ENCODE results near the gene DDB1.

Gene DDB1

DNA sequence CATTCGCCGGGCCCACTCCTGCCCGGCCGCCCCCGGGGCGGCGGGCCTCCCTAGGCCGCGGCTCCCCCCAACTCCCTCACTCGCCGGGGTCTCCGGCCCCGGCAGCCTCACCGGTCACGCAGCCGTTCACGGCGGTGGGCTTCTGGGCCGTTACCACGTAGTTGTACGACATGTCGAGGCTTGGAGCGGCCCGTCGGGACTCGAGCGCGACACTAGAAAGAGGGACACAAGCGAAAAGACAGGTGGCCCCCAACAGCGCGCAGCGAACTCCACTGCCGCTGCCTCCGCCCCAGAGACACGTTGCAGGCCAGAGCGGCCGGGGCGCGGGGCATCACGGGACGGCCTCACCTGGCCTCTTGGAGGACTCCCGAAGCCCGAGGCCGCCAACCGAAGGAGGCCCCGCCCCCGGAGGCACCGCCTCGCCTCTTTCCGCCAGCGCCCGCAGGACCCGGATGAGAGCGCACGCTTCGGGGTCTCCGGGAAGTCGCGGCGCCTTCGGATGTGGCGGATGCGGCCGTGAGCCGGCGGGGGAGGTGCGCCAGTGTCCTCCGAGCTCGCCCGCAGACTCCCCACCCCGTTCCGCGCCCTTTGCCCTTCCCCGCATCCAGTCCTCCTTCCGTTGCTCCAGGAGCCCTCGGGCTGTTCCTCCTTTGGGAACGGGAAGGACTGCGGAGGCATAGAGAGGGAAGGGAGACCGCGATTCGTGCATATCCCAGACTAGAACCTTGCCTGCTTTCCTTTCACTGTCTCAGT, at the start of gene DDB1, which contains the start of gene TKFC:
TSS of gene DDB1 (minus strand) at position 309 of the 753 bp plus-strand sequence. CDS start at position 172, 137 bp downstream.
TSS of gene TKFC (plus strand) at position 432 of the 753 bp plus-strand sequence. CDS start 1,501 bp downstream, outside the sequence.
- peak; percentile 98 for DNase-seq

DNA sequence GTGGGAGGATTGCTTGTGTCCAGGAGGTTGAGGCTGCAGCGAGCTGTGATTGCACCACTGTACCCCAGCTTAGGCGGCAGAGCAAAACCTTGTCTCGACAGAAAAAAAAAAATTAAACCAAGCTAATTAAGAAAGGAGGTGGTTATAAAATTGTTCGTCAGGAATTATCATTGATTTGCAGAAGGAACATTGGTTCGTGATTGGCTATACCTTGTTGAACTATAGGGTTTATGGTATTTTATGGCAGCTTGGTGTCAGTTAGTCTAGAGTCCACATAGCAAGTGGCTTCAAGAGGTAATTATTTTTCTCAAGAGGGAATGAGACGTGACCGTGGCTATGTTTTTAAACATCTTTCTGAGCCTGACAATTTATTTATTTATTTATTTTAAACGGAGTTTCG, 48.0 kb upstream of the DDB1 start:
- no peak for DNase-seq

DNA sequence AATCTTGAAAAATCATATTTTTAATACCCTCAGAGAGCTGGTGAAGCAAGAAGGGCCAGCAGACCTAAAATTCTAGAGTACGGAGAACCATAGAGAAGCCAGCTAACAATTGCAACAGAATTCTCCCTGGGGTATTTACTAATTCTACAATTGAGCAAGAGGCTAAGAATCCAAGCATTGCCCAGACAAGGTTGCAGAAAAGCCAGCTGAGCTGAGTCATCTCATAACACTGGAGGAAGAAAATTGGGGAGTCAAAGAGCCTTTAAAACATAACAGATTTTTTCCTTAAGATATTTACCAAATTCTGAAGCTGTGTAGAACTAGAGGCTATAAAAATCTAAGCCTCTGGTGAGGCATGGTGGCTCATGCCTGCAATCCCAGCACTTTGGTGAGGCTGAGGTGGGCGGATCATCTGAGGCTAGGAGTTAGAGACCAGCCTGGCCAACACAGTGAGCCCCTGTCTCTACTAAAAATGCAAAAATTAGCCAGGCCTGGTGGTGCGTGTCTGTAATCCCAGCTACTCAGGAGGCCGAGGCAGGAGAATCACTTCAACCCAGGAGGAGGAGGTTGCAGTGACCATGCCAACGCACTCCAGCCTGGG, 45.9 kb upstream of the DDB1 start:
- DNase-seq, result no peak

DNA sequence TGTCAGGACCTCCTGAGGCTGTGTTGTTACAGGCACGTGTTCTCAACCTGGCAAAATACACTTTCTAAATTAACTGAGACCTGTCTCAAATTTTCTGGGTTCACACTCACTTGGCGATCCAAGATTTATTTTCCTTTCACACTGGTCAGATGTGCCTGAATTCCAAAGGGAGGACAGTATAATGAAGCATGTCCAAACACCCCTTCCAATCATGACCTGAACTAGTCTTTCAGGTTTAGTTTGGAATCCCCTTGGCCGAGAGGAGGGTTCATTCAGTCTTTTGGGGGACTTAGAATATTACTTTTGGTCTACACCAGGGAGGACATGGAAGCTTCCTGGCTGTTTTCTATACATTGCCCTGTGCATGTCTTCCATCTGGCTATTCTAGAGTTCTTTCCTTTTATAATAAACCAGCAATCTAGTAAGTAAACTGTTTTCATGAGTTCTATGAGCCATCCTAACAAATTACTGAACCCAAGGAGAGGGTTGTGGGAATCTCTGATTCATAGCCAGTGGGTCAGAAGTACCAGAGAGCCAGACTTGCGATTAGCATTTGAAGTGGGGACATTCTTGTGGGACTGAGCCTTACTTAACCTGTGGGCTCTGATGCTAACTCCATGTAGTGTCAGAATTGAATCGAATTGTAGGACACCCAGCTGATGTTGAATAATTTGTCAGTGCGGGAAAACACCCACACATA, 44.7 kb upstream of the DDB1 start:
- no peak for DNase-seq

DNA sequence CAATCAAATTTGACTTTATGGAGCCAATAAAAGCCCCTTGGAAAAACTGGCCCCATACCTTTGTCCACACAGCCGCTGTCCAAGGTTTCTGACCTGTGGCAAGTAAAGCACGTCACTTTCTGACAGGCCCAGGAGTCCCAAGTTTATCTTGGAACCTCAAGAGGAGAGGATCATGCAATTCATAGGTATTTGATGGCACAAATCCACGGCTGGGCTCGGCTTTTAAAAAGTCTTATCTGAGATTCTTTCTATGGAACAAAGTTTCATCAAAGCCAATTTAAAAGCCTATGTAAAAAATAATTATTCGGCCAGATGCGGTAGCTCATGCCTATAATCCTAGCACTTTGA, 42.8 kb upstream of the DDB1 start:
- DNase-seq, result no peak

DNA sequence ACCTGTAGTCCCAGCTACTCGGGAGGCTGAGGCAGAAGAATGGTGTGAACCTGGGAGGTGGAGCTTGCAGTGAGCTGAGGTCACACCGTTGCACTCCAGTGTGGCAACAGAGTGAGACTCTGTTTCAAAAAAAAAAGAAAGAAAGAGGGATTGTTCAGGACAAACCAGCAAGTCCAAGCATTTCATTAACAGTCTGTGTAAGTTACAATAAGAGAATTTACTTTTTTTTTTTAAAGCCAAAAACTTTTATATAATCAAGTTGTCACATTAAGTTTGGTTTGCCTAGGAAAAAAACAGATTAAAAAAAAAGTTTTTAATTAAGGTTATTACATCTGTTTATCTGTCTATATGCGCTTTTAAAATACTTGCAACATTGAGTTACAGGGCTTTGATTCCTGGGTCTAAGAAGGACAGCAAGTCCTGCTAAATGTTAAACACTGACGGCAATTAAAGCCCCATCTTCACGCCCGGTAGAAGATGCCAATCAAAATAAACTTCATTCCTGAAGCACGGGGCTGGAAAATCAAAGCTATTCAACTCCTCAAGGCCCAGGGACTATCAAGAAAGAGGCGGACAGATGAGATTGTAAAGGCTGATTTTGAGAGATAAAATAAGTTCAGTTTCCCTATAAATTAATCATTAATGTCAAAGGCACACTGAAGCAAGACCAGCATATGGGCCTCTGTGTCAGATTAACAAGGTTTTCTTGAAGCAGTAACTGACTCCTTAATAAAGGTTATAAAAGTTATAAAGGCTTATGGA, 39.9 kb upstream of the DDB1 start:
- DNase-seq, result no peak

DNA sequence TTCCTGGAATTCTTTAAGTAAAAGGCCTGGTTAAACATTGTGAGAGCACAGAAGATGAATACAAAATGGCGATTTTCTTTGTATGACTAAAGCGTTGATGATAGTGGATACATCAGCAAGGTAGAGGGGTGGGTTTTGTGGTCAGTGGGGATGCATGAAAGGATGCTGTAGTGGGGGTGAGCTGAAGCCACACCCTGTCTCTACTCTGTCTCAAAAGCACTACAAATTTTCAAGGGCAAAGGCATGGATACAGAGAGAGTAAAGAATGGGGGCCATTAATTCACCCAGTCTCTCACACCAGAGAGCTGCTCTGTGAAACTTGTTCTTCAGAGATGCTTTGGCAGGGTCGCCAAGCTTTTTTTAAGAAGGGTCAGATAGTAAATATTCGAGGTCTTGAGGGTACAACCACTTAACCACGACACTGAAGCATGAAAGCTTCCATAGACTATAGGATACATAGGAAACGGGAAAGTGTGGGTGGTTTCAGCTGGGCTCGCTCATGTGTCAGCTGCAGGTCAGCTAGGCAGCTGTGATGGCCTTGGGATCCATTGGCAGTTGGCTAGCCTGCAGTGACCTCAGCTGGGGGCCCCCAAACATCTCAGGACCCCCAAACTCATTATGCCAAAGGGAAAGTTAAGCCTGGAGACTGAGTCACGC, 37.6 kb upstream of the DDB1 start:
- DNase-seq, result no peak

DNA sequence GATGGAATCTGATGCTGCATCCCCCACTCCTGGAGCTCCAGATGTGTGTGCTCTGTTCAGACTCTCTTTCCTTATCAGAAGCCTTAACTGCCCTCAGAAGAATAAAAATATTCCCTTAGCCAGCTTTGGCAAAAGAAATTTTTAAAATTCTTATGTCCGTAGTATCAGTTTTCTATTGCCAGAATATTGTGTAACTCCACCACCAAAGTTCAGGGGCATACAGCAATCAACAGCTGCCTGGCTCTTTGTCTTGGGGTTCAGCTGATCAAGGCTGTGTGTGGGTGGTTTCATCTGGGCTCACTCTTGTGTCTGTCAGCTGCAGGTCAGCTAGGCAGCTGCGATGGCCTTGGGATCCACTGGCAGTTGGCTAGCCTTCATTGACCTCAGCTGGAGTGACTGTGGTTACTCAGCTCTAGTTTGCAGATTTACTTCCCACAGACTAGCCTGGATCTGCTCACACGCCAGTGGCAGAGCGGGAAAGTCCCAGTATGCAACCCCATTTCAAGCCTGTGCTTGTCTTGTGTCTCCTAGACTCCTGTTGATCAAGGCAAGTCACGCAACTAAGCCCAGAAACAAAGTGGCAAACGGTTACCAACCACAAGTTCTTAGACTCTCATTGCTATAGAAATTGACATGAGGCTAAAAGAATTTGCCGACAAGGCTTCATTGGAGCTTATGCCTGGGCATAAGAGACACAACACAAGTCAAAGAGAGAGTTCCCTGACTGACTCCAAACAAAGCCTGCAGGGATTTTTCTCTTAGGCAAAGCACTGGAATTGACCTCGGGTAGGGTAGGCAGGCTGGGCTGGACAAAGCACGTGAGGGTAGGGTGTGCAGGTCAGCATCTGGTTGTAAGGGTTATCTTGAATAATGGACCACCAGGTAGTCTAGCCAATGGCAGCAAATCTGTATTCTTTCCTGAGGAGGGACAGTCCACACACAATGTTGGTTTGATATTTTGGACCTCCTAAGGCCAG, 36.8 kb upstream of the DDB1 start:
- no peak for DNase-seq

DNA sequence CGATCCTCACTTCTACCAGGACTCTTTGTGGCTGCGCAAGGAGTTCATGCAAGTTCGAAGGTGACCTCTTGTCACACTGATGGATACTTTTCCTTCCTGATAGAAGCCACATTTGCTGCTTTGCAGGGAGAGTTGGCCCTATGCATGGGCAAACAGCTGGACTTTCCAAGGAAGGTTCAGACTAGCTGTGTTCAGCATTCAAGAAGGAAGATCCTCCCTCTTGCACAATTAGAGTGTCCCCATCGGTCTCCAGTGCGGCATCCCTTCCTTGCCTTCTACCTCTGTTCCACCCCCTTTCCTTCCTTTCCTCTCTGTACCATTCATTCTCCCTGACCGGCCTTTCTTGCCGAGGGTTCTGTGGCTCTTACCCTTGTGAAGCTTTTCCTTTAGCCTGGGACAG, 35.7 kb upstream of the DDB1 start:
- no peak for DNase-seq

DNA sequence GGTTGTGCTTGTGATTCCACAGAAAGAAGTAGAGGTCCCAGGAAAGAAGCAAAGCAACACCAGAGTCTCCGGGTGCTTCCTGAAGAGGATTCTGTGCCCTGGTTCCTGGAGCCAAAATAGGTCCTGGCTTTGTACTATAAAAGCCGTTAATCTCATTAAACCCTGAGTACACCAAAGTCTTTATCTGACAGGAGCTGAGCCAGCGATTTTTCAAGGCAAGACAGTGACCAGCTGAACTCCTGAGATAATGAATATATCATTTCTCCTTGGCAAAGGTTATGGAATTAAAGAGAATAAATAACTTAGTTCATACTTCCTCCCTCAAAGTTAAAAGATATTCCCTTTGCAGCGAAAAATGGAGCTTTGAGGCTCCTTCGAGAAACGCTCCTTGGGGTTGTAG, 34.5 kb upstream of the DDB1 start:
- no peak for DNase-seq

DNA sequence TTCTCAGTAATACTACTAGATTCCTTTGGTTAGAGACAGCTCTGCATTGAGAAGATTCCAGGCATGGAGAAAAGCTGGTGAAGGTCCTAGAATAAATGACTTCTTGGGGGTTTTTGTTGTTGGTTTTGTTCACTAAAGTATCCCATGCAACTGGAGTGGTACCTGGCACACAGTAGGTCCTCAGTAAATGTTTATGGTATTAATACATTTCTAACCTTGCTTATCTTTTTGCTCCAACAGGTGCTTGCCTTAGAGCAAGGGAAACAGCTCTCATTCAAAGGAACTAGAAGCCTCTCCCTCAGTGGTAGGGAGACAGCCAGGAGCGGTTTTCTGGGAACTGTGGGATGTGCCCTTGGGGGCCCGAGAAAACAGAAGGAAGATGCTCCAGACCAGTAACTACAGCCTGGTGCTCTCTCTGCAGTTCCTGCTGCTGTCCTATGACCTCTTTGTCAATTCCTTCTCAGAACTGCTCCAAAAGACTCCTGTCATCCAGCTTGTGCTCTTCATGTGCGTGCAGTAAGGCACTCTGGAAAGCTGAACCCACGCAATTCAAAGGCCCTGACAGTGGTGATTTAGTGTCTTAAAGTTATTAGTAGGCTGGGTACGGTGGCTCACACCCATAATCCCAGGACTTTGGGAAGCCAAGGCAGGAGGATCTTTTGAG, 31.2 kb upstream of the DDB1 start:
- no peak for DNase-seq

DNA sequence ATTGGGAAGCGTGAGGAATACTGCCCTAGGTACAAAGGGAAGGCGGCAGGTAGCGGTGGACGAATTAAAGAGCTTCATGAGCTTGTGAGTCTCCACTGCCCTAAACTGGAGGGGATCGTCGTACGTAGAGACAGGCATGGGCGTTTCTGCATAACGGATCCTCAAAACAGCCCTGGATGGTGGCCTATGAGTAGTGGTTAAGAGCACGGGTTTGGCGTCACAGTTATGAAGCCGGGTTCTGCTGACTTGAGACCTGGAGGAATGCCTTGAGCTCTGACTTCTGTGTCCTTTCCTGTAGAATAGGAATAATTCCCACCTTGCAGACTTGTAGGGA, 29.6 kb upstream of the DDB1 start:
- DNase-seq, result no peak

DNA sequence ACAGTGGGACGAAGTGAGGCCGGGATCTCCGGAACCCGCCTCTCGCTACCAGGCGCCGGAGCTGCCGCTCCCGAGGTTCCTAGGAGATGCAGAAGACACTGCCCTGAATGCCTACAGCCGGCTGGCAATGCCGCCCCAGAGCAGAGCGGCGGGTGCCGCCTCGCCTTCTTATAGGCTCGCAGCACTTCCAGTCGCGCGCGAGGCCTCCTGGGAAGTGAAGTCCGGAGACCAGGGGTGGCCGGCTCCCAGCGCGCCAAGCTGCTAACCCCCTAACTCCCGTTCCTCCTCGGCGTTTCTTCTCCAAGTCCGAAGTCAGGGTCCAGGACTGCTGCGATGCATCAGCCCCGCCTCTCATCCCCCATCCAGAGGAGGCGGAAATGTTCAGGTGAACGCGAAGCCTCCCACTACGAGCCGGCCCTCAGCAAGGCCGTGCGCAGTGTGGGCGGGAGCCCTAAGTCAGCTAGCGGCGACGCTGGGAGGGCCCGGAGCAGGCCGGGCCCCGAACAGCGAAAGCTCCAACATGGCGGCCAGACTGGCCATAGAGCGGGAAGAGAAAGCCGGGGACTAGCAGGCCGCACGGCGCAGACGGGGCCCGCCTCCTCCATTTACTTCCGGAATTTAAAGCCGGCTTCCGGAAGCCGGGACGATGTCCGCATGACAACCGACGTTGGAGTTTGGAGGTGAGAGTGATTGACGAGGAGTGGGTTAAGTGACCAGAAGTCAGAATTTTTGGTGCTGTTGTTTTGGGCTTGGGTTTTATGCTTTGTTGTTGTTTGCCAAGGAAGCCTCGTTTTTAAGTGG, 29.0 kb upstream of the DDB1 start, which contains the start of the genes CYB561A3 and TMEM138:
TSS of gene CYB561A3 (minus strand) at position 142 of the 801 bp plus-strand sequence. CDS start 5,169 bp downstream, outside the sequence.
TSS of gene TMEM138 (plus strand) at position 634 of the 801 bp plus-strand sequence. CDS start 2,017 bp downstream, outside the sequence.
- DNase-seq, result peak; percentile 96

DNA sequence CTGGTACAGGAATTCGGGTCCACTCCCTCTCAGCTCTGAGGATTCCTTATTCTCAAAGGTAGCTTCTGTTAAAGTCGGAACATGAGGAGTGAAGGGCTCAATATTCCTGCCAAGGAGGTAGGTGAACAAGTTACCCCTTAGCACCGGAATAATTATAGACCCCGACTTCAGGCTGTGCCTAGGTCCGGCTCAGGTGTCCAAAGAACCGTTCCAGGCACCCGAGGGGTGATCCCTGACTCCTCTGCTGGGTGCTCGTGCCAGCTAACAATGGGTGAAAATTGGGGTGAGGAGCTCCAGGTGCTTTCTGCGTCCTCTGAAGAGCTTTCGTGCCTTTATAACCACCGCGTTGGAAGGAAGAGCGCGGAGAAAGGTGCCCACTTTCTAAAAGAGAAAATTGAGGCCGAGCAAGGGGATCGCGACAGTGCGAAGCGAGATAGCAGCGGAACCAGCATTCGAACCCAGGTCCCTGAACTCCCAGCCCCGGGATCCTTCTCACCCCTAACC, 28.4 kb upstream of the DDB1 start:
- DNase-seq, result no peak

DNA sequence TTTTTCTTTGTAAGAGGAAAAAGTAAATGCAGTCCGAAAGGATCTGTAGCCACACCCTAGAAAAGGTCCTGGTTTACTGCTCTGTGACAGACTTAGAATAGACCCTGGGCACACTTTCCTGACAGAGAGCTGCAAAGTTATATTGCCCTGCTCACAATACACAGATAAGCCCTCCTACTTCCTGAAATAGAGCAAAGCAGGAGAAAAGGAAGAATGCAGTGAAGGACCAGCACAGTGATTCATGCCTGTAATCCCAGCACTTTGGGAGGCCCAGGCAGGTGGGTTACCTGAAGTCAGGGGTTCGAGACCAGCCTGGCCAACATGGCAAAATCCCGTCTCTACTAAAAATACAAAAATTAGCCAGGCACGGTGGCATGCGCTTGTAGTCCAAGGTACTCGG, 26.6 kb upstream of the DDB1 start:
- DNase-seq, result no peak

DNA sequence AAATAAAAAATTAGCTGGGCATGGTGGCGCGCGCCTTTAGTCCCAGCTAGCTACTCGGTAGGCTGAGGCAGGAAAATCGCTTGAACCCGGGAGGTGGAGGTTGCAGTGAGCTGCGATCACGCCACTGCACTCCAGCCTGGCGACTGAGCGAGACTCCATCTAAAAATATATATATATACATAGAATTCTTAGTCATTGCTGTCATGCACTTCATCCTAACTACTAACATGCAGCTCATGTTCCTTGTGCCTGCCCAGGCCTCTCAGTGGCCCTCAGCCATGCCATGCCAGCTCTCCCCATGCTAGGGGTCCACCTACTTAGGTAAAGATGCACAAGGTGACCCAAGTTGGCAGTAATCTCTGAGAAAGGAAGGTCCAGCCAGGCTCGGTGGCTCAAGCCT, 25.7 kb upstream of the DDB1 start:
- DNase-seq, result no peak

DNA sequence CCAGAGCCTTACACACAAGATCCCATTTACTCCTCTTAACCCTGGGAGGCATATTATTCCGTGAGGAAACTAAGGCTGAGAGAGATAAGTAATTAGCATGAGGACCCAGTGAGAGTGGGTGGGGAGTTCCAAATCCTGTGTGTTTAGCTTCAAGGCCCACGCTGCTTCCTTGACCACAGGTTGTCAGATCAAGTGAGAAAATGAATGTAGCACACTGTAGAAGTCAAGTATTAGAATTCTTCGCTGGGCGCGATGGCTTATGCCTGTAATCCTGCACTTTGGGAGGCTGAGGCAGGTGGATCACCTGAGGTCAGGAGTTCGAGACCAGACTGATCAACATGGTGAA, 25.0 kb upstream of the DDB1 start:
- no peak for DNase-seq

DNA sequence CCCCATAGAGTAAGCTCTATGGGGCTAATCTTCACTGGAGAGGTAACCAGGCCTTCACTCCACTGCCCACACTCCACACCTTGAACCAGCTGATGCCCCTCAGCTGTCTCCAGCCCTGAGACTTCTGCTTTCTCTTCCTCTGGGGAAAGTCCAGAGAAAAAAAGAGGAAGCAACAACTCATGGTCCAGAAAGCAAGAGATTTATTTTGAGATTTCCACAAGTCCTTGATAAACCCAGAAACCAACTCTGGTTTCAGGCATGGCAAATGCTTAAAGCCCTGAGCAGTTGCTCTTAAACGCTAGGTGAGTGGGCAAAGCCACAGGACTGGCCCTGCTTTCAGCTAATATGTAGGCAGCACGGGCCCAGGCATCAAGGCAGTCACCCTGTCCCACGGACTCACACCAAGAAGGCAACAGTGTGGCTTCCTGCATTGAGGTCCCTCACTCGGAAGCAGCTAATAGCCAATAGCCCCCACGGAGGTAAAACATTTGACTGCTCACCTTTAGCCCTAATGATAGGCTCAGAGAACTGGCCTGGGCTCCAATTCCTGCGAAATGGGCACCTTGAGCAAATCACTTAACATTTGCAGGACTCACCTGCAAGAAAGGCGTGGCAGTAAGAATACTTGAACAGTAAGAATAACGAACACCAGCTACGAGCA, 24.5 kb upstream of the DDB1 start:
- no peak for DNase-seq

DNA sequence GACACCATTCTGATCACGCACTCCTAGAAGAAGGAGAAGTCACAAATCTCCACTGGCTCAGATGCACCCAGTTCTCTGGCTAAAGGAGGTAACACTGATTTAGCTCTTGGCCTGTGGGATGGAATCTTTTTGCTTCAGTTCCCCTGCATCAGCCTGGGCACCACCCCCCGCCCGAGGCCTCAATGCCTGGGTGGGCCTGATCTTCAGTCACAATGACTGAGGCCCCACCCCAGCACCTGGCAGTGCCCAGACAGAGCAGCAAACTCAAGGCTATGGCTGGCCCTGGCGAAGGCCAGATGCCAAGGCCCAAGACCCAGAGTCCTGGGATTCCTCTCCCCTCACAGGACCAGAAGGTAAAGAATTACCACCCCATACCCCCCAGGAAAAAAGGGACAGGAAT, 23.8 kb upstream of the DDB1 start:
- DNase-seq, result no peak

Data from islet precursor cell (in vitro differentiated cells).